ENCODE measurements around the gene ZNF207. TPM values are rescaled to one million over a fixed set of nuclear protein-coding genes. Genes with fewer than 3 reads are reported as not detected.
"Not testable (repeated sequence)": the region's sequence is repeated elsewhere in the genome, so short reads cannot be mapped to it uniquely, and the experiment has no call there.

The ZNF207 gene
- 167 TPM for total RNA-seq

DNA sequence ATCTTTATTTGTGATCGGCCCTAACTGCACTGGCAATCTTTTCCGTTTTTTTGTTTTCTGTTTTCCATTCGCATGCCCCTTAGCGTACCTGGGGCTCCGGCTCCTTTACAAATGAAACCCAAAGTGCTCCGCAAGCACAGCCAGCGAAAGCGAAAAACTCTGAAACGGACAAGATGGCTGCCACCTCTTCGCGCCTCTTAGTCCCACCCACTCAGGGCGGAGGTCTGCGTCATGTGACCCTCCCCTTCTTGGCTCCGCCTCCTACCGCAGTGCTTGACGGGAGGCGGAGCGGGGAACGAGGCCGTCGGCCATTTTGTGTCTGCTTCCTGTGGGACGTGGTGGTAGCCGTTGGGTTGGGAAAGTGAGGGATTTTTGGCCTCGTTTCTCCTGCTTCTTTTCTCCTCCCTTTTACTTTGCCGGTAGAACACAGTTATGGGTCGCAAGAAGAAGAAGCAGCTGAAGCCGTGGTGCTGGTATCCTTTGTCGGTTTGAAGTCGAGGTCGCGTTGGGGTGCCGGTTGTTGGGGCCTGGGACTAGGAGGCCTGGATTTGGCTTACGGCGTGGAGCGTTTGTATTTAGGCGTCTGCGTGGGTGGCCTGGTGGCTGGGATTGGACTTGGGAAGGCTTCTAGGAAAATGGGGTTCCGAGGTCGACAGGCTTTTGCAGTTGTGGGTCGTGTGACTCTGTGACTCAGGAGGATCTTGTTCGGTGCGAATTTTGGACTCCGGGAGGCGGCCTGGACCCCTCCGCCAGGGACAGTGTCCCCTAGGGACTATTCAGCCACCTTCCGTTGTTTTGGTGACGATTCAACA is at the start of gene ZNF207:
Gene ZNF207, plus strand, starts transcription at position 304 of the 812 bp plus-strand sequence. Its CDS starts 129 bp downstream, at position 433.
- peak; percentile 88 to 98 (median 96) for DNase-seq (ENCODE audit: low read depth in 2 of 3, low spot score in 2 of 3)

DNA sequence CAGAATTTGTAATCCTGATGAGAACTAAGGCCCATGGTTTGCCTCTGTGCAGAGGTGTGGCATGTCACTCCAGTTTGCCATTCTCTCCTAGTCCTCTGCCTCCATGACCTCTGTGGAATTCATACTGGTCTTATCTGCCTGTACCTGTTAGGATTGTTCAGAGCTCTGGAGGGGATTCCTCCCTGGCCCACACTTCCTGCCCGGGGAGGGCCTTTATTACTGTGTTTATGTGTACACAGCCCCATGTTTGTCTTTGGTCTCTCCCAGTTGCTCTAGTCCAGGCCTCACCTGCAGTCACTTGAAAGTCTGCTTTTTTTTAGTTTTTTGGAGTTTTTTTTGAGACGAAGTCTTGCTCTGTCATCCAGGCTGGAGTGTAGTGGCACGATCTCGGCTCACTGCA is 47.9 kb upstream of the ZNF207 start:
- DNase-seq (ENCODE audit: low read depth in 2 of 3, low spot score in 2 of 3), result no peak

DNA sequence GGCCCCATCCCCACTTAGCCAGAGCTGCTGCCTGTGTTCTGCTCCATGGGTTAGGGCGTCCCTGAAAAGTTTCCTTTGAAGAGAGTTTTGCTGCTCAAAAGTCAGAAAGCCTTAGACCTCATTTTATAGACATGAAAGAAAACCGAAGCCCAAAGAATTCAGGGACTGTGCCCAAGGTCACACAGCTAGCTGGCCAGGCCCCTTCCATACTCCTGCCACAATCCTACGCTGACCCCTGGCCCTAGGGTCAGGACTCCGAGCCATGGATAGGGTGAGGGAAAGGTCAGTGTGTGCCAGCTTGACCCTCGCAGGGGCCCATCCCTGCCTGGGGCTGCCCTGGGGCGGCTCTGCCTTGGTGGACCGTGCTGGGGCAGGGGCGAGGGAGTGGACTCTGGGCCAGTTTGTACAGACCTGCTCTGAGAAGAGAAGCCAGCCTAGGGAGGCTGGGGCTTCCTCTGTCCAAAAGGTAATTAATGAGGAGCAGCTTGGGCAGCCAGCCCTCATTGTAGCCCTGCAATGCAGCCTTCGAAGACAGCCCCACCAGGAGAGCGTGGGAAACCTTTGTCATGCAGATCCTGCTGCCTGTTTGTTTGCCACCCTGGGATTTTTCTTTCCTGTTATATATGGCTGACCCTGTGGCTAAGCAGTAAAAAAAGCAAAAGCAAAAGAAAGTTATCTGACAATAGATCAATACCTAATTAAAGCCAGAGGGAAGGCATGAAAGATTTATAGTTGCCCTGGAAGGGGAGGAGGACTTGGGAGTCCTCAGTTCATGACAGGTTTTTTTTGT is 46.9 kb upstream of the ZNF207 start:
- DNase-seq (ENCODE audit: low read depth in 2 of 3, low spot score in 2 of 3), result no peak

- no peak for DNase-seq (ENCODE audit: low read depth in 2 of 3, low spot score in 2 of 3)
Observed at GRCh38 chr17:32303781-32304288, 46.1 kb upstream of the ZNF207 start.

DNA sequence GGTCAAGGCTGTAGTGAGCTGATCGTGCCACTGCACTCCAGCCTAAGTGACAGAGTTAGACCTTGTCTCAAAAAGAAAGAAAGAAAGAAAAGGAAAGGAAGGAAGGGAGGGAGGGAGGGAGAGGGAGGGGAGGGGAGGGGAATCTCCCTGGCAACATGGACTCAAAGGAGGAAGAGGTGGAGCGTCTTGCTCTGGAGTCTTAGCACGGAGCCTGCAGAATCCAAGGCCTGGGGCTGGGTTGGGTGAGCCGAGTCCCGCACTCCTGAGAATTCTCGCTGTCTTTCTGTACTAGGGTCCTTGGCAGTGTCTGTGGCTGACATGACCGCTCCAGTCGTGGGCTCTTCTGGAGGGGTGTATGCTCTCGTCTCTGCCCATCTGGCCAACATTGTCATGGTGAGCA is 44.9 kb upstream of the ZNF207 start:
- DNase-seq (ENCODE audit: low read depth in 2 of 3, low spot score in 2 of 3), result no peak

DNA sequence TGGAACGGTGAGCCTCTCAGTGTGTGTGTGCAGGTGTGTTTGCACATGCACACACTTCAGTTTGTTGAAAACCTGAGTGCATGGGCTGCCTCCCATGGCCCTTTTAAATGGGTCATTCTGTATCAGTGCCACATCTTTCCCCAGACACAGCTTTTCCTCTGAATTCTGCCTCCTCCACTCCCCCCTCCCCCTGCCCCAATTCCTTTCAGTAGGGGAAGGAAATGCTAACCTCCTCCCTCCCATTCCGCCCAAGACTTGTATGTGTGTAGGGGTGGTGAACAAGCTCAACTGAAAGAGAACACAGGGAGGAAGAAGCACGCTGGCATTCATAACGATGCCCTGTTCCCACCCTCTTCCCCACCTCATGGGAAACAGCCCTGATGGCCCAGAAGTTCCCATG is 42.3 kb upstream of the ZNF207 start:
- no peak for DNase-seq (ENCODE audit: low read depth in 2 of 3, low spot score in 2 of 3)

GRCh38 chr17:32311028-32311536 is 38.9 kb upstream of the ZNF207 start:
- DNase-seq (ENCODE audit: low read depth in 2 of 3, low spot score in 2 of 3), result no peak

DNA sequence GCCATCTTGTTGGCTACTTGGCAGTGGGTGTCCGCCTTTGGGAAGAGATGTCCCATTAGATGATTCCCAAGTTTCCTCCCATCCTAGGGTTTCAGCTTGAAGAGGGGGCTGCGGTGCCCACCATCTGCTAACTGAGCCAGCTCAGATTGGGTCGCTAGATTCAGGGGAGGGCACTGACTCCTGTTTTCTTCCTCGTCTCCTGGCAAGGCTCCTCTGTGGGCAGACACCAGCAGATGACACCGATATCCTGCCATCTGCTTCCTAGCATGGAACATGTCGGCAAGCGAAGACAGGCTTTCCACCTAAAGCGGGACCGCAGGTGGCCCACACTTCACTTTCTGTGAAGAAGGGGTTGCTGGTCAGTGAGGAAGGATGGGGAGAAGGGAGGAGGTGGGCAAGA is 35.3 kb upstream of the ZNF207 start:
- no peak for DNase-seq (ENCODE audit: low read depth in 2 of 3, low spot score in 2 of 3)

DNA sequence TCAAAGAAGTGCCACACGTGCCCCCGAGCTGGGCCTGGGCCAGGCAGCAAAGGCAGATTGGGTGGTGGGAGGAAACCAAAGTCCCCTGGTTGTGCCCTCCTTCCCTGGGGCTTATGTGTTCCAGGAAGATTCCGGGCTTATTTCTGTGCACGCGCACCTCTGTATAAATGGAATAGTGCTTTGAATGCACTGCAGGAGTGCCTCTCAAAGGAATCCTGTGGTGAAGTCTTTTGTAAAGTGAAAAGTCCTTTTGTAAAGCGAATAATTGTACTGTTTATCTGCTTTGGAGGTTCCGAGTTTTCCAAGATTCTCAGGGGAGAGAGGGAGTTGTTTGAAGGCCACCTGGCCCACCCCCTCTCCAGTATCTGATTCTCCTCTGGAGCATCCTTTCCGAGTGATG is 34.8 kb upstream of the ZNF207 start:
- no peak for DNase-seq (ENCODE audit: low read depth in 2 of 3, low spot score in 2 of 3)

- DNase-seq (ENCODE audit: low read depth in 2 of 3, low spot score in 2 of 3), result not testable (repeated sequence)
Observed at GRCh38 chr17:32316653-32317052, 33.3 kb upstream of the ZNF207 start.

- DNase-seq (ENCODE audit: low read depth in 2 of 3, low spot score in 2 of 3), result no peak
Observed at GRCh38 chr17:32317353-32317752, 32.6 kb upstream of the ZNF207 start.

GRCh38 chr17:32318071-32318470 is 31.9 kb upstream of the ZNF207 start:
- no peak for DNase-seq (ENCODE audit: low read depth in 2 of 3, low spot score in 2 of 3)

GRCh38 chr17:32319548-32319905 is 30.4 kb upstream of the ZNF207 start:
- peak; percentile 32 to 87 (median 81) for DNase-seq (ENCODE audit: low read depth in 2 of 3, low spot score in 2 of 3)

DNA sequence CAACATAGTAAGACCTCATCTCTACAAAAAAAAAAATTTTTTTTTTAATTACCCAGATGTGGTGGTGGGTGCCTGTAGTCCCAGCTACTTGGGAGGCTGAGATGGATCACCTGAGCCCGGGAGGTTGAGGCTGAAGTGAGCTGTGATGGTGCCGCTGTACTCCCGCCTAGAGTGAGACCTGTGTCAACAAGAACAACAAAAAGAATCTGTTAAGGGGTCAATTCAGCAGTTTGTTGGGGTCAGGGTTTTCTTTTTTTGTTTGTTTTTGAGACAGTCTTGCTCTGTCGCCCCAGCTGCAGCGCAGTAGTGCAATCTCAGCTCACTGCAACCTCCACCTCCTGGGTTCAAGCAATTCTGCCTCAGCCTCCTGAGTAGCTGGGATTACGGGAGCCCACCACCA is 29.9 kb upstream of the ZNF207 start:
- not testable (repeated sequence) for DNase-seq (ENCODE audit: low read depth in 2 of 3, low spot score in 2 of 3)

- no peak for DNase-seq (ENCODE audit: low read depth in 2 of 3, low spot score in 2 of 3)
Observed at GRCh38 chr17:32320847-32321246, 29.1 kb upstream of the ZNF207 start.

- DNase-seq (ENCODE audit: low read depth in 2 of 3, low spot score in 2 of 3), result no peak
Observed at GRCh38 chr17:32323046-32323445, 26.9 kb upstream of the ZNF207 start.

GRCh38 chr17:32323811-32324491 is 26.0 kb upstream of the ZNF207 start:
- DNase-seq (ENCODE audit: low read depth in 2 of 3, low spot score in 2 of 3), result peak in 2 of 3 donors; percentile 75 to 82

GRCh38 chr17:32327911-32328310 is 22.0 kb upstream of the ZNF207 start:
- DNase-seq (ENCODE audit: low read depth in 2 of 3, low spot score in 2 of 3), result no peak

GRCh38 chr17:32330147-32330546 is 19.8 kb upstream of the ZNF207 start:
- DNase-seq (ENCODE audit: low read depth in 2 of 3, low spot score in 2 of 3), result no peak

GRCh38 chr17:32331243-32332040 is 18.5 kb upstream of the ZNF207 start:
- no peak for DNase-seq (ENCODE audit: low read depth in 2 of 3, low spot score in 2 of 3)

Data from hematopoietic multipotent progenitor cell (in vitro differentiated cells).